ENCODE results near the gene HPGD.

Gene HPGD

DNA sequence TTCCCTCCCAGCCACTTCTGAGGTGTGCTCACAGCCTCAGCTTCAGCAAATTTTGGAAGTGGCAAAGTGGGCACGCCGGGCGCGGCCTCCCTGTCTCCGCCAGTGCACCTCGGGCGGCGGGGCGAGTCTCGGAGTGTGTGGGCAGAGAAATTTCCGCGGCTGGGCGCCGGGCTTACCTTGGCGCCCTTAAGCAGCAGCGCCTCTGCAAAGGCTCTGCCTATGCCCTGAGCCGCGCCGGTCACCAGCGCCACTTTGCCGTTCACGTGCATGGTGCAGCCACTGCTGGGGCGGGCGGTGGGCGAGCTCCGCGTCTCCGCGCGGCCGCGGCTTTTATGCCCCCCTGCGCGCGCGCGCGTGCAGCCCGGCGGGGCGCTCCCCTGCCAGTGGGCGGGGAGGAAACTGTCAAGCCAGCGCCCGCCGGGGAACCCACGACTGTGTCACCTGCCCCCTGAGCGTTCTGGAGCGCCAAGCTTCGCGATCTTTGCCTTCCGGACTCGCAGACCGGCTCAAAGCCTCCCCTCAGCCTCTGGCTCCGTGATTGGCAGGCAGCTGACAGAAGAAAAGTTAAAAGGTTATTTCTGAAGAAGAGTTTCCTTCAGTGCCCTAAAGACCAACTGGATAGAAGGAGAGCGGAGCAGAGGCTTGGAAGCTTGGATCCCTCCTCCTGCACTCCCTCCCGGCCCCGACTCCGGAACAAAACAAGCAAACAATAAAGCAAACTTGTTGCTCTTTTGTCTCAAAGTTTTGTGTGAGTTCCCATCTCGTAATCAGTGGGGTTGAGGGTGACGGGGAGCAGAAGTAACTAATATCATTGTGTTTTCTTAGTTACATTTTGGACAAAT is at the start of gene HPGD:
Gene HPGD, minus strand, starts transcription at position 306 of the 842 bp plus-strand sequence. Its CDS starts 37 bp downstream, at position 269.
- DNase-seq, result peak; percentile 41

DNA sequence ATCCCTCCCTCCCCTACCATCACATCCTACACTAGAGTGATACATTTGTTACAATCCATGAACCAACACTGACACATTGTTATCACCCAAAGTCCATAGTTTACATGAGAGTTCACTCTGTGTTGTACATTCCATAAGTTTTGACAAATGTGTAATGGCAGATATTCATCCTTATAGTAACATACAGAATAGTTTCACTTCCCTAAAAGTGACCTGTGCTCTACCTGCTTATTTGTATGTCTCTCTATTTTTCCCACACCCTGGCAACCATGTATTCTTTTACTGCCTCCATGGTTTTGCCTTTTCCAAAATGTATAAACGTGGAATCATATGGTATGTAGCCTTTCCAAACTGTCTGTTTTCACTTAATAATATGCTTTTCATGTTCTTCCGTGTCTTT is 42.2 kb upstream of the HPGD start:
- DNase-seq, result no peak

DNA sequence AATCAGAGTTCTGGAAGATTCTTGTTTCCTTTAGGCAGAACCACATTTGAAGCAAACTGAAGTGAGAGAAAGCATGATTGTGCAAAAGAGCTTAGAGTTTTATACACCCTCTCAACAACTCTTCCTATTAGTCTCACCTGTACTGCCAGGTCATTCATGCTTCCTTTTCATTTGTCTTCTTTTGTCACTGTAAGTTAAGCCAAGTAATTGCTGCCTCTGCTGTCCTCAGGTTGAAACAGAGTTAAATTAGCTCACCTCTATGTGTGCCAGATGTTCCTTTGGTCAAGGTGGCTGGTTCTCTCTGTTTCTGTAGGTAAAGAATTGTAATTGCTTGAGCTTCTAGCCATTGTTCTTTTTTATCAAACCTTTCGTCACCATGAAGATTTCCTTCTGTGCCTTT is 41.1 kb upstream of the HPGD start:
- DNase-seq, result no peak

DNA sequence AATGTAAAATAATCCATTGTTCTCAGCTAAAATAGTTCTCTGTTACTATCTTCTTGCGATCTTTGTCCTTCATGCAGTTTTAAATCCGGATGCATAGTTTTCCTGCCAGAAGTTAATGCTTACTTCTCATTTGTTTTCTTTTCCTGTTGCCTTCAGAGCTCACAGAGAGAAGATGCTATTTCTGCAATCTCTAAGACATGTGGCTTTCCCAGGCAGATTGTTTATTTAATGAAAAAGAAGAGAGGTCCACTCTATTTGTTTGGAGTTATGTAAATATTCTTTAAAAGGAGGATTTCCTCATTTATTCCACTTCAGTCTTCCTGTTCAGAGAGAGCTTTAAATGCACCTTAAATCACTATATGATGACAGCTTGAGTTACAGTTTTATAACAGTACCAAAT is 39.3 kb upstream of the HPGD start:
- DNase-seq, result no peak

DNA sequence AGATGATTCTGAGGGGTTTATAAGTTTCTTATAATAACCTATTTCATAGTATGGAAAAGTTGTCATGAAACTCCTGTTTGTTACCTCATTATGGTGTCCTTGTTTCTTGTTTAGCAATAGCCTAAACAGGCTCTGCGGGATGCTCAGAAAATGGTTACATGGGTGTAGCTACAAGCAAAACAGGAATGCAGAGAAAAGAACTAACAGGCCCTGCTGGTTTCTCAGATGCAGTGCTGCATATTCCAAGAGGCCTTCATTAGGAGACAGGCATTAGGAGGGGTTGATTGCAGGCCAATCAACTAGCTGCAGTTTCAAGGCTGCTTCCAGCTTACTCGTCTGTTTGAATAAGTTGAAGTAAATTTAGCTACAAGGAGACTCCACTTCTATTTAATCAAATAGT is 37.6 kb upstream of the HPGD start:
- no peak for DNase-seq

GRCh38 chr4:174555789-174556630 is 33.7 kb upstream of the HPGD start:
- no peak for DNase-seq

GRCh38 chr4:174554231-174554728 is 32.0 kb upstream of the HPGD start:
- no peak for DNase-seq

GRCh38 chr4:174553828-174554227 is 31.5 kb upstream of the HPGD start:
- no peak for DNase-seq

GRCh38 chr4:174553031-174553430 is 30.7 kb upstream of the HPGD start:
- DNase-seq, result no peak

GRCh38 chr4:174550541-174550940 is 28.3 kb upstream of the HPGD start:
- no peak for DNase-seq

- DNase-seq, result no peak
These were observed 27.4 kb upstream of the HPGD start for GRCh38 chr4:174549721-174550120.

DNA sequence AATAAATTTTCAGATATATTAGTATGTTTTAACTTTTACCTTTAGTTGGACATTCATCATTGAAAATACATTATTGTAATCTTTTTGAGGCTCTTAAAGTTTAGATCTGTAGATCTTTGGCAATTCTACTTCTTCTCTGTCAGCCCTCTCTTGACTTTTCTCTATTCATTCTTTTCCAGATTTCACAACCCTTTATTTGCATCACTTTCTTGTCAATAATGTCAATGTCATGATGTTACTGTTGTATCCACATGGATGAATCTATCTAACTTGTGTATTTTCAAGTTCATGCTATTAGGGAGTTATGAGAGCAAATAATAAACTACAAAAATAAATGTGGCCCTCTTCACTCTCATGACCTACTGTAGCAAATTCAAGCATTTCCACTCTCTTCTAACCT is 23.0 kb upstream of the HPGD start:
- DNase-seq, result no peak

- no peak for DNase-seq
These were observed 22.2 kb upstream of the HPGD start for GRCh38 chr4:174544496-174544895.

DNA sequence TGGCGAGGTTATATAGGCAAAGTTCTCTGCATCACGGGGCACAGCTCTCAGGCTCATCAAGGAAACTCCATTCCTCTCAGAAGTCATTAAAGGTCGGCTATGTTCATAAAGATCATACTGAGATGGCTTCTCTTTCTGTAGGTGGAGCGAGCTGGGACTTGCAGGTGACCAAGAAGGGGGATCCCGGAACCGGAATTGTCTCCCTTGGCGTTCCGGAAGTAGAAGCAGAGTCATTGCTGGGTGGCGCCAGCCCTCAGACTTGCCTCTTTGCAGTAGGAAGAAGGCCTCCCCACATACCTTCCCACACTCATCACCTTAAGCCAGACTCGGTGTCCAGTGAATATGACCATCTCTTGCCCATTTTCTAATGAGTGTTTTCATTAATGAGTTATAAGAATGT is 17.9 kb upstream of the HPGD start:
- DNase-seq, result no peak

DNA sequence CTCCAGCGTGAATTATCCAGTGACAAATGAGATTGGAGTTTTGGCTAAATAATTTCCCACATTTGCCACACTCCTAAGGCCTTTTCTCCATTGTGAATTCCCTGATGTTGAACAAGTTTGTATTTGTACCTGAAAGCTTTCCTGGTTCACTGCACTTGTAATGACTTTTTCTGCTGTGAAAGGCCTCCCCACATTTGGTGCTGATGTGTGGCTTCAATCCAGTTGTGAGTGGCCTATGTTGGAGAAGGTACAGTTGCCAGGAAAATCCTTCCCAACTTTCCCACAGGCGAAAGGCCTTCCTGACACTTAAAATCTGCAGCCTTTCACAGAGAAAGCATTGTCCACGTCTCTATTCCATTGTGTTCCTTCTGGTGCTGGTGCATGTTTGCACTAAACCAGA is 17.3 kb upstream of the HPGD start:
- DNase-seq, result no peak

- no peak for DNase-seq
These were observed 16.6 kb upstream of the HPGD start for GRCh38 chr4:174538876-174539250.

- DNase-seq, result no peak
These were observed 16.0 kb upstream of the HPGD start for GRCh38 chr4:174538123-174538875.

- no peak for DNase-seq
These were observed 15.3 kb upstream of the HPGD start for GRCh38 chr4:174537634-174538033.

- no peak for DNase-seq
These were observed 12.2 kb upstream of the HPGD start for GRCh38 chr4:174534461-174534860.

- no peak for DNase-seq
These were observed 10.2 kb upstream of the HPGD start for GRCh38 chr4:174532445-174532844.

DNA sequence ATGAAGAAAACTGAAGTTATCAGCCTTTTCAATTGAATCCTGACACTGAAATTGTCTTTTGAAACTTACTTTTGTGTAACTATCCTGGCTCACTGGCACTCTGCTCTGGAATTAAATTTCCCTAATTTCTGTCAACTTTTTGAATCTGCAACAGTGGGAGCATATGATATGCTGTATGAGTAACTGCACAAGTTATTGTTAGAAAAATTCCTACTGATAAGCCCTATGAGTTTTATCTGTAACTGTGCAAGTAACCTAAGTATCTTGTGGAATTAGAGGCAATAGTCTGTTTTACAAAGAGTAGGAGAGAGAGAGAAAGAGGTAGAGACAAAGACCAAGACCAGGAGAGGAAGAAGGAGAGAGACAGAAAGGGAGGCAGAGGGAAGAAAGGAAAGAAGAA is 9.2 kb upstream of the HPGD start:
- no peak for DNase-seq

DNA sequence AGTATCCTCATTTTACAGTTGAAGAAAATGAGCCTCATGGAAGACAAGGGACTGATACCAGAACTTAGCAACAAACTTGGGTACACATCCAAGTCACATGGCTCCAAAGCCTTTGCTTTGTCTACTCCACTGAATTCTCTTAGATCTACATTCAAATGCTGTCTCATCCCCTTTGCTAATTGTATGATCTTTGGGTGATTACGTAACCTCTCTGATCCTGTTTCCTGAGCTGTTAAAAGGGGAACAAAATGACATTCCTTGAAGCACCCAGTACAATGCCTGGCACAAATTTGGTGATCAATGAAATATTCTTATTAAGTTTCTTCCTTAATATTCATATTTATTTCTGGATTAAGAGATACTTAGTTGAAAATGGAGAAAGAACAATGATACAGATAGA is 5.9 kb upstream of the HPGD start:
- DNase-seq, result no peak

DNA sequence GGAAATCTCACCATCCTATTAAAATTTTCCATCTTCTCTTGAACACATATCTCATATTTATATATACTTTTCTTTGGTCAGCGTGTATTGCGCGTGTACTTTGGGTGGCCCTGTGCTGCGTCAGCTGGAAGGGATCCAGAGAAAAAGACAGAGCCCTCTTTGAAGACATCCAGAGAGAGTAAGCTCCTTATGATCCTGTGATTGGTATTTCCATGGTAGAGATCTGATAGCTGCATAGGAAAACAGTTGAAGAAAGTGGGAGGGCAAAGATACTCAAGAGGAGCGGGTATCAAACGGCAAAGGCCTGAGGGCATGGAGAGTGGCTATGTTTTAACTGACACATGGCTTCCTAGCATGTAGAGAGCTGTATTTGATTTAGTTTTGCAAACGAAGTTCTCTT is 4.4 kb upstream of the HPGD start:
- no peak for DNase-seq

Data from activated CD4-positive, alpha-beta T cell treated with anti-CD3 and anti-CD28 coated beads, Interleukin-2, amount 50 U/mL, for 1 hour (primary cell).